ENCODE results near the gene IL20.

DNA sequence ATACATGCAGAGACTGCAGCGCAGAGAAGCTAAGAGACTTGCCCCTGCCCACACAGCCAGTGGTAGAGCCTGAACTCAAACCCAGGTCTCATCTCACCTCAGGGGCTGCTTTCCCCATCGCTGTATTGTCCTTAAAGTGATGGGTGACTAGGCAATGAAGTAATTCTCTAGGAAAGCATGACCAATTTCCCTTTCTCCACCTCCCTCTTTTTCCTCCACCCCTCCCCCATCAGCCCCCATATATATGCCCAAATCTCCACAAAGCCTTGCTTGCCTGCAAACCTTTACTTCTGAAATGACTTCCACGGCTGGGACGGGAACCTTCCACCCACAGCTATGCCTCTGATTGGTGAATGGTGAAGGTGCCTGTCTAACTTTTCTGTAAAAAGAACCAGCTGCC, 31.8 kb downstream of the IL20 start, which contains the start of gene IL24:
- TF ChIP-seq, protein P1, sequence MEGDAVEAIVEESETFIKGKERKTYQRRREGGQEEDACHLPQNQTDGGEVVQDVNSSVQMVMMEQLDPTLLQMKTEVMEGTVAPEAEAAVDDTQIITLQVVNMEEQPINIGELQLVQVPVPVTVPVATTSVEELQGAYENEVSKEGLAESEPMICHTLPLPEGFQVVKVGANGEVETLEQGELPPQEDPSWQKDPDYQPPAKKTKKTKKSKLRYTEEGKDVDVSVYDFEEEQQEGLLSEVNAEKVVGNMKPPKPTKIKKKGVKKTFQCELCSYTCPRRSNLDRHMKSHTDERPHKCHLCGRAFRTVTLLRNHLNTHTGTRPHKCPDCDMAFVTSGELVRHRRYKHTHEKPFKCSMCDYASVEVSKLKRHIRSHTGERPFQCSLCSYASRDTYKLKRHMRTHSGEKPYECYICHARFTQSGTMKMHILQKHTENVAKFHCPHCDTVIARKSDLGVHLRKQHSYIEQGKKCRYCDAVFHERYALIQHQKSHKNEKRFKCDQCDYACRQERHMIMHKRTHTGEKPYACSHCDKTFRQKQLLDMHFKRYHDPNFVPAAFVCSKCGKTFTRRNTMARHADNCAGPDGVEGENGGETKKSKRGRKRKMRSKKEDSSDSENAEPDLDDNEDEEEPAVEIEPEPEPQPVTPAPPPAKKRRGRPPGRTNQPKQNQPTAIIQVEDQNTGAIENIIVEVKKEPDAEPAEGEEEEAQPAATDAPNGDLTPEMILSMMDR (IDR thresholded peaks at IDR 0.05), result no peak
- no peak for TF ChIP-seq POLR2A (IDR thresholded peaks at IDR 0.05)
